Osteoblast (primary cell): Measurements from ENCODE around the gene P2RX3. TPM values are rescaled to one million over a fixed set of nuclear protein-coding genes. Genes with fewer than 3 reads are reported as not detected.
A peak's percentile ranks its signal among the peaks of the same experiment; 100 is the strongest.

Experiments used
- DNase-seq: peaks from one replicate; pipeline ENCODE4 v3.0.0; 2011; ENCODE audit warnings: low spot score, mixed read lengths; ENCODE audit not compliant: insufficient read length; ENCODE audit errors: missing footprints
- H2AFZ ChIP-seq: 2 replicates; pipeline ENCODE4 v1.6.0; 2011; ENCODE audit warnings: mild to moderate bottlenecking, low read length
- H3K27ac ChIP-seq: 2 replicates; pipeline ENCODE4 v1.5.1; 2011; ENCODE audit warnings: mild to moderate bottlenecking, low read depth, low read length, moderate library complexity
- H3K27me3 ChIP-seq: 2 replicates; pipeline ENCODE4 v1.6.0; 2012; ENCODE audit warnings: mild to moderate bottlenecking, control low read depth, inconsistent platforms, low read length, moderate library complexity; ENCODE audit not compliant: insufficient read depth
- H3K36me3 ChIP-seq: 2 replicates; pipeline ENCODE4 v1.5.1; 2011; ENCODE audit warnings: mild to moderate bottlenecking, low read length, control low read depth, moderate library complexity; ENCODE audit not compliant: insufficient read depth
- H3K4me1 ChIP-seq: 2 replicates; pipeline ENCODE4 v1.5.1; 2011; ENCODE audit warnings: mild to moderate bottlenecking, low read length, control low read depth, moderate library complexity; ENCODE audit not compliant: insufficient read depth
- H3K4me2 ChIP-seq: 2 replicates; pipeline ENCODE4 v1.6.0; 2011; ENCODE audit warnings: mild to moderate bottlenecking, low read length; ENCODE audit not compliant: insufficient read depth
- H3K4me3 ChIP-seq: fragments of 200-600 bp; sonication (generic); 3 replicates; pipeline ENCODE4 v1.5.1; 2012; ENCODE audit warnings: mild to moderate bottlenecking, low read length, inconsistent platforms; ENCODE audit not compliant: insufficient read depth
- H3K79me2 ChIP-seq: 2 replicates; pipeline ENCODE4 v1.6.0; 2012; ENCODE audit warnings: mild to moderate bottlenecking, low read length, control low read depth, inconsistent platforms; ENCODE audit not compliant: insufficient read depth
- H3K9me3 ChIP-seq: 2 replicates; pipeline ENCODE4 v1.5.1; 2011; ENCODE audit warnings: low read depth, low read length, control low read depth
- H4K20me1 ChIP-seq: 2 replicates; pipeline ENCODE4 v1.6.0; 2012; ENCODE audit warnings: mild to moderate bottlenecking, low read length, control low read depth; ENCODE audit not compliant: insufficient read depth
- CTCF ChIP-seq: IDR thresholded peaks from 2 replicates; pipeline ENCODE4 v1.5.1; 2011; ENCODE audit warnings: mild to moderate bottlenecking, low read depth, low read length, moderate library complexity; ENCODE audit errors: extremely low read depth
- total RNA-seq: library from RNA; depleted of rRNA; stranded (reverse); fragments of >200 nt; gene quantifications from 2 replicates; pipeline ENCODE4 v1.2.3, GENCODE V29; 2012

P2RX3 gene
- total RNA-seq, 1 donor, result not detected

- Histone ChIP-seq H3K27ac (no peak overlapping the region), H4K20me1 (peaks cover 7% of the 10 kb centered on the region), H3K9me3 (no peaks in the 10 kb centered on the region), H2AFZ (no peak overlapping the region), H3K4me3 (no peak overlapping the region), H3K4me2 (no peak overlapping the region), H3K79me2 (peaks cover 19% of the 10 kb centered on the region), H3K4me1 (peaks cover 22% of the 10 kb centered on the region), H3K27me3 (no peaks in the 10 kb centered on the region), H3K36me3 (peaks cover 67% of the 10 kb centered on the region)
- no peak for TF ChIP-seq CTCF
- DNase-seq, result peak; percentile 91
Observed at GRCh38 chr11:57327721-57328120, 10.4 kb upstream of the P2RX3 start.

GRCh38 chr11:57330029-57330428 is 8.1 kb upstream of the P2RX3 start:
- Histone ChIP-seq H3K9me3 (no peaks in the 10 kb centered on the region), H3K27me3 (no peaks in the 10 kb centered on the region), H3K27ac (no peak overlapping the region), H3K79me2 (peaks cover 25% of the 10 kb centered on the region), H4K20me1 (no peaks in the 10 kb centered on the region), H3K36me3 (peaks cover 81% of the 10 kb centered on the region), H3K4me1 (peaks cover 21% of the 10 kb centered on the region), H2AFZ (no peak overlapping the region), H3K4me3 (no peak overlapping the region), H3K4me2 (no peak overlapping the region)
- DNase-seq, result peak; percentile 51
- TF ChIP-seq CTCF, result no peak

GRCh38 chr11:57331720-57332119 is 6.4 kb upstream of the P2RX3 start:
- no peak overlapping the region for H3K4me2 ChIP-seq
- no peaks in the 10 kb centered on the region for H3K9me3 ChIP-seq
- peaks cover 18% of the 10 kb centered on the region for H3K4me1 ChIP-seq
- no peak overlapping the region for H2AFZ ChIP-seq
- no peaks in the 10 kb centered on the region for H3K27me3 ChIP-seq
- no peaks in the 10 kb centered on the region for H4K20me1 ChIP-seq
- DNase-seq, result peak; percentile 47
- H3K36me3 ChIP-seq, result peaks cover 73% of the 10 kb centered on the region
- peaks cover 40% of the 10 kb centered on the region for H3K79me2 ChIP-seq
- no peak overlapping the region for H3K27ac ChIP-seq
- no peak for TF ChIP-seq CTCF
- no peak overlapping the region for H3K4me3 ChIP-seq

- Histone ChIP-seq H3K27ac (no peak overlapping the region), H3K36me3 (peaks cover 62% of the 10 kb centered on the region), H3K9me3 (no peaks in the 10 kb centered on the region), H4K20me1 (no peaks in the 10 kb centered on the region), H2AFZ (no peak overlapping the region), H3K4me2 (no peak overlapping the region), H3K79me2 (peaks cover 40% of the 10 kb centered on the region), H3K27me3 (no peaks in the 10 kb centered on the region), H3K4me1 (peaks cover 18% of the 10 kb centered on the region), H3K4me3 (no peak overlapping the region)
- no peak for TF ChIP-seq CTCF
- DNase-seq, result peak; percentile 47
Observed at GRCh38 chr11:57332694-57333440, 5.3 kb upstream of the P2RX3 start.
